Dermis blood vessel endothelial cell (primary cell): ENCODE measurements around the gene CELSR1. TPM values are rescaled to one million over a fixed set of nuclear protein-coding genes. Genes with fewer than 3 reads are reported as not detected.

ENCODE experiments used
- DNase-seq: peaks from one replicate; pipeline ENCODE4 v3.0.0; 2010
- total RNA-seq: library from RNA; depleted of rRNA; stranded (reverse); fragments of >200 nt; gene quantifications from 2 replicates; pipeline ENCODE4 v1.2.3, GENCODE V29; 2014

The CELSR1 gene
- total RNA-seq, 1 donor from 2014 or later: 28.2 TPM

DNA sequence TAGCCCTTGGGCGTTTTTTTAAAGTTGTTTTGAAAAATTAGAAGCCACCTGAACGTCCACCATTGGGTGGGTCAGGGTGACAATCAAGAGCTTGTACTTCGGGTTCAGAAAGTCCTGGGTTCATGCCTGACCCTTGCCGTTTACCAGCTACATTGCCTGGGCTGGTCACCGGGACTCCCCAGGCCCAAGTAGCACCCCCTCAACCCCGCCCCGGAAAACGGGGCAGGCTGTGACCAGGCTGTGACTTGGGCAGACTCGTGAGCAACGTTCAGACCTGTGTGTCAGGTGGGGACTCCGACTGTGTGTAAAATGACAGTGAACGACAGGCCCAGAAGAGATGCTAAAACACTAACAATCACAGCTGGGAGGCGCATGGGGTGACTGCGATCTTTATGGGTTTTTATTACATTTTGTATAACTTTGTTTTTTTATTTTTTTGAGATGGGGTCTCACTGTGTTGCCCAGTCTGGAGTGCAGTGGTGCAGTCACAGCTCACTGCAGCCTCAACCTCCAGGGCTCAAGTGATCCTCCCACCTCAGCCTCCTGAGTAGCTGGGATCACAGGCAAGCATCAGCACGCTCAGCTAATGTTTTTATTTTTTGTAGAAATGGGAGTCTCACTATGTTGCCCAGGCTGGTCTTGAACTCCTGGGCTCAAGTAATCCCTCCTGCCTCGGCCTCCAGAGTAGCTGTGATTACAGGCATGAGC, 145.1 kb downstream of the CELSR1 start:
- DNase-seq: no peak

GRCh38 chr22:46391486-46392136, 145.8 kb downstream of the CELSR1 start:
- DNase-seq: no peak

DNA sequence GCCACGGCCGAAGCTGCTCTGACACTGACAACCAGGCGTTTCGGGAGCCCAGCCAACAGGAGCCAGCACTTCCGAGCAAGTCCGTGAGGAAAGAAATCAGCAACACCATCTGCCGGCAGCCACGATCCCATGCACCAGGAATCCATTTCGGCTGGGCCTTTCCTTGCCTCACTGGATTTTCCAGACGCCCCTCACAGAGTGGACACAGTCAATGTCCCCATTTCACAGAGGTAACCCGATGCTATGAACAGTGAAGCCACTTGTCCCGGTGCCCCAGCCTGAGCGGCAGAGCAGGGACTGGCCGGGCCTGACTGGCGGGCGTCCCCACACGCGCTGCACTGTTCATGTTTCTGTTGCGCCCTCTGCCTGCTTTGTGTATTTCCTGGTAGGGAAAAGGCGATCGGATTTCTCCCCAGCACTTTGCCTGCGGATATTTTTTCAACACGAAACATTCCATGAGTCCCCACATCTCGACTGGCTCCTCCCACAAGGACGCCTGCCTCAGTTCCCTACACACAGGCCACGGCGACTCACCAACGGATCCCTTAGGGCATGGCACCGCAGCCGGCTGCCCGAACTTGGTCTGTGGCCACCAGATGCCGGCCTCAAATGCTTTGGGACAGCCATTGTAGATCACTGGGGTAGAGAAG, 146.6 kb downstream of the CELSR1 start:
- peak; percentile 54 for DNase-seq

DNA sequence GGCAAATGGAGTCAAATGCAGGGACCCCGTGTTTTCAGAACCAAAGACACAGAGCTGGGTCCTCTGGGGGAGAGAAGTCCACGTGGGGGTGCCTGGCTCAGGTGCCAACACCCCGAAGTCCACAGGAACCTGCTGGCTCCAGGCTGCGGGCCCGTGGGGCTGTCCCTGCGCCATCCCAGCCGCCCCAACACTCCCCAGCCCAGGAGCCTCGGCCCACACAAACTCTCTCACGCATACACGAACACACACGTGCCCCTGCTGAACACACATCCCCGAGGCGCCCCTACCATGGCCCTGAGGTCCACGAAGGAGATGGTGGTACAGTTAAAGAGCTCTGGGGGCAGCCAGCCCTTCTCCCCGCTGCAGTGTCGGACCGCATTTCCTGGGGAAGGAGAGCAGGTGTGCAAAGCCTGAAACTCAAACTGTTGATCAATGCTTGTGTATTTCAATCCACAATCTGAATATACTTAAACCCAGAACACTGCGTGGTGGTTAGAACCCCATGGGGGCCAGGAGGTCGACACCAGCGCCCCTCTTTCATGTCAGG, 147.2 kb downstream of the CELSR1 start:
- DNase-seq: no peak

DNA sequence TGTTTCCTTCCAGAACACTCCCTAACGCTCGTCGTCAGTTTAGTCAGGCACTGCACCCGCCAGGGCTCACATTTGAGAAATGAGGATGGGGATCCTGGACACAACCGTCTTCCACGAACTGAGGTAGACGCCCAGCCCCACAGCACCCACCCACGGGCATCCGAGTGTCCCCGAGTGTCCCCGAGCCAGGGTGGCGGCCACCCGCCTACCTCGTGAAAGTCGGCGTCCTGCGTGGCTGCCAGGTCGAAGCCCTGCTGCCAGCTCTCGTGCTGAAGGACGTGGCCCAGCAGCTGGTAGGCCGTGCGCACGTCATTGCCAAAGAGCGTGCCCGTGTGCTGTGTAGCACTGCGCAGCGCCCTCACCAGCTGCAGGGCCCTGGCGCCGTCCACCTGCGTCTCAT, 148.3 kb downstream of the CELSR1 start:
- DNase-seq: no peak

DNA sequence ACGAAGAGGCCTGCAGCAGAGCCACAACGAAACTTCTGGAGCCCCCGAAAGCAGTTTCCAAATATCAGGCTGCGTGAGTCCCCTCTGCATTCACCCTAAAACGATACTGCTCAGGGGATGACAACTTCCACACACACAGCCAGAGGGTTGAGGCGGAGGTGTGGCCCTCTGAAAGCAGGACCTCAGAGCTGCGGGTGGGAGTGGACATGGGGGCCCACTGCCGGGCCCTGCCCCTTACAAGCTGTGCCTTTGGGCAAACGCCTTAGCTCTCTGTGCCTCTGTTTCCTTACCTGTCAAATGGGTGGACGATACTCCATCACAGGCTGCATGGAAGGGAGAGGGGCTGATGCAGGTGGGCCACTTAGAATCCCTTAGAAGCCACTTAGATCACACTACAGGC, 148.8 kb downstream of the CELSR1 start:
- DNase-seq: no peak

- no peak for DNase-seq
Measured at GRCh38 chr22:46387748-46388147, 149.7 kb downstream of the CELSR1 start.

DNA sequence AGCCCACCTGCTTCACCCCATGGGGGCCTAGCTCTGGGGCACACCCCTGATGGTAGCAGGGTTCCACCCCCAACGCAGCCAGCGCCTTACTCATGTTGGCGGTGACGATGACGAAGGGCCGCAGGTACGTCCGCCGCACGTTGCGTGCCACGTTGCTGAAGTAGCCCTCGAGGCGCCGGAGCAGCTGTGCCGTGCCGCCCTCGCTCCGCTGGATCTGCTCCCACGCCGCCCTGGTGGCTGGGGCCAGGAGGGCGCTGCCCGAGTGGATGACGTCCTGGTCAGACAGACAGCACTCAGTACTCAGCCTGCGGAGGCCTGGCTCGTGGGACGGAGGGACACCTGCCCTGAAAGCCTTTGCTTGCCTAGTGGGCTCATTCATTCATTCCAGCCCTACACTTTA, 151.1 kb downstream of the CELSR1 start:
- no peak for DNase-seq

DNA sequence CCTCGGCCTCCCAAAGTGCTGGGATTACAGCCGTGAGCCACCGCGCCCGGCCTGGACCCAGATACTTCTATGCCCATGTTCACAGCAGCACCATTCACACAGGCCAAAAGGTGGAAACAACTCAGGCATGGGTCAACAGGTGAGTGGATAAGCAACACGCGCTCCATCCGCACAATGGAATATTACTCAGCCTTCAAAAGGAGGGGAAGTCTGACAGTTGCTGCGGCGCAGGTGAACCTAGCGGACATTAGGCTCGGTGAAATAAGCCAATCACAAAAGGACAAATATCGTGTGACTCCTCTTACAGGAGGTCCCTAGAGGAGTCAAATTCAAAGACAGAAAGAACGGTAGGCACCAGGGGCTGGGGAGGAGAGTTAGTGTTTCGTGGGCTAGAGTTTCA, 154.9 kb downstream of the CELSR1 start:
- DNase-seq: no peak

DNA sequence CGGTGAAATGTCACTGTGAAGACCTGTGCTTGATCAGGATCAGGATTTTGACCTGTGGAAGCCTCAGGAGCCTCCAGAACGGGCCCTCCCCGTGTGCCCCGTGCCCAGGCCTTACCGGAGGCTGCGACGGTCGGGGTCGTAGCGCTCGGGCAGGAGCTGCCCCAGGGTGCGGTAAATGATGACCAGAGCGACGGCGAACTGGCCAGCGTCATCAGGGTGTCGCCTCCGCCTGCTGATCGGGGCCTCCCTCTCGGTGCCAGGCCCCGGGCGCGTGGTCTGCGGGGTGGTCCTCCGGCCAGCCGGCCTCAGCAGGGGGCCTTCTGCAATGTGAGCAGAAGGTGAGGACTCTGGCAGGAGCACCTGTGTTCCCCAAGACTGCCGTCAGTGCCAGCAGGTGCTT, 155.7 kb downstream of the CELSR1 start:
- no peak for DNase-seq

- DNase-seq: peak; percentile 43
Measured at GRCh38 chr22:46381142-46381541, 156.3 kb downstream of the CELSR1 start.

DNA sequence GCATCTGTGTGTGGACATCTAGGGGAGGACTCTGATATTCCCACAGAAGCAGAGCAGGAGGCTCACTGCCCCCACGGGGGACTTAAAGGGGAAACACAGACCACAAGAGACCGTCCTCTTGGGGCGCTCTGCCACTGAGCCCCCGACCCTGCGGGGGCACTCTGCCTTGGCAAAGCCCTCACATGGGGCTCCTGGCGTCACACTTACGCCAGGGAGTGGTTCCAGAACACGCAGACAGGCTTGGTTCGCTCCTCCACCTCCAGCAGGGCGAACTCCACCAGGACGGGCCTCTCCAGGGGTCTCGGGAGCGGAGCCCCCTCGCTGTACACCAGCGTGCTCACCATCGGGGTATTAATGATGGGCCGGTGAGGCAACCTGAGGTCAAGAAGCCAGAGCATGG, 156.8 kb downstream of the CELSR1 start:
- no peak for DNase-seq

GRCh38 chr22:46380069-46380468, 157.4 kb downstream of the CELSR1 start:
- DNase-seq: no peak

- no peak for DNase-seq
Measured at GRCh38 chr22:46379066-46379930, 158.1 kb downstream of the CELSR1 start.

- no peak for DNase-seq
Measured at GRCh38 chr22:46378426-46379065, 158.9 kb downstream of the CELSR1 start.

GRCh38 chr22:46377525-46378425, 159.6 kb downstream of the CELSR1 start:
- no peak for DNase-seq

- DNase-seq: no peak
Measured at GRCh38 chr22:46376908-46377524, 160.4 kb downstream of the CELSR1 start.

DNA sequence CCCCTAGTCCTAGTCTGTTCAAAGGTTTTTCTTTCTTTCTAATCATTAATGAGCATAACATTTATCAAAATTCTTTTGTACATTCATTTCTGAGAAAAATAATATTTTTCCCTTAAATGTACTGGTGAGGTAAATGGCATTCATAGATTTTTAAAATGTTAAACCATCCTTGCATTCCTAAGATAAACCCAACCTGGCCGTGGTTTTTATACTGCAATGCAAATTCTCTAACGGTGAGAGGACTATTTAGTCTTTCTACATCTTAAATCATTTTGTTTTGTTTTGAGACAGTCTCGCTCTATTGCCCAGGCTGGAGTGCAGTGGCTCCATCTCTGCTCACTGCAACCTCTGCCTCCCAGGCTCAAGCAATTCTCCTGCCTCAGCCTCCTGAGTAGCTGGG, 161.3 kb downstream of the CELSR1 start:
- no peak for DNase-seq

DNA sequence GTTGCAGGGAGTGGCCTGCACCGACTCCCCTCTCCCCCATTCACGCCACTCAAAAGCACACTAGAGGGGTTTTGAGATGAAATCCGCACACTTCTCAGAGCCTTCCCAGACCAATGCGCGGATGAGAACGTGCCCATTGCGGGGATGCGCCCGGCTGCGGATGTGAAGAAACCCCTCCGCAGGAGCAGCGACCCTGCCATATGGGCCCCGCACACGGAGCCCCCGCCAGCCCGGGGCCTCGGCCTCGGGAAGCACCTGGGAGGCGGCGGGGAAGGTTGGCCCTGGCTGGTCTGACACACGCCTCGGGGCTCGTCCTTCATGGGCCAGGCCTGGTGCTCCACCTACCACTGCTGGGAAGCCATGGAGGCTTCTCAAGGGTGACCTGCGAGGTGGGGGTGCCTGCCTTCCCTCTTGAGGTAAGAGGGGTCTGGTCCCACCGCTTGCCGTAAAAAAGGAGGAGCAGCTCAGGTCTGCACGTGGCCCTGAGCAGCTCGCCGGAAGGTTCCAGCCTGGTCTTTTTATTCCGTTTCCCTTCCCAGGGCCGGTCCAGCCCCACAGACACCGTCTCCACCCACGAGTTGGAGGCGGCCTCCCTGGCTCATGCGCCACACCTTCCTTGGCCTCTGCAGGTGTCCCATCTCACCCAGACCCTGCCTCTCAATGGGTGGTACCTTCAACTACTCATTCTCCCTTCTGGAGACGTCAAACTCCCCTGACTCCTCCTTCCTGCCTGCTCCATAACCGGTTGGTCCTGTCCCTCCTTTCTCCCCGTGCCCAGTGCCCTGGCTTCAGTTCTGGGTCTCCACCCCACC, 162.6 kb downstream of the CELSR1 start:
- no peak for DNase-seq
